ENCODE data around the gene ACOX3. TPM values are rescaled to one million over a fixed set of nuclear protein-coding genes. Genes with fewer than 3 reads are reported as not detected.

The ACOX3 gene
- total and polyA plus RNA-seq, 9 of the 15 experiments (the other 6 are each of a cell fraction or from before 2014, with no cell fraction given): 0.68 to 7.3 (median 3.7) TPM

- TF ChIP-seq ZBTB2 (IDR thresholded peaks at IDR 0.05) (no peak), KDM5B (IDR thresholded peaks at IDR 0.05; ENCODE audit: insufficient replicate concordance, low read depth, low read length) (no peak), PML (IDR thresholded peaks at IDR 0.05; ENCODE audit: low read length) (peak; percentile 94), ZNF639 (CRISPR knock-in tag; conservative IDR thresholded peaks at IDR 0.05 in 1 of 2, IDR thresholded peaks at IDR 0.05 in 1 of 2) (peak in 1 of 2 experiments; percentile 56; a peak in 1 of 4 replicates), ELF1 (tag; IDR thresholded peaks at IDR 0.05) (peak; percentile 65), NONO (IDR thresholded peaks at IDR 0.05; ENCODE audit: low read depth in 2 of 2, low read length in 1 of 2) (0 out of 4 replicates have a peak, but pooled peaks of 1 of the 2 experiments have one; percentile 43), MTA2 (IDR thresholded peaks at IDR 0.05; ENCODE audit: low read depth) (peak; percentile 97), JUN (IDR thresholded peaks at IDR 0.05; ENCODE audit: borderline replicate concordance, low read depth, low read length) (peak; percentile 99), JUN (CRISPR knock-in tag; IDR thresholded peaks at IDR 0.05; ENCODE audit: borderline replicate concordance) (peak; percentile 98), FOXM1 (IDR thresholded peaks at IDR 0.05; ENCODE audit: low read depth) (peak; percentile 89), FOXM1 (CRISPR knock-in tag; IDR thresholded peaks at IDR 0.05; ENCODE audit: low read depth) (no peak), SP2 (IDR thresholded peaks at IDR 0.05; ENCODE audit: extremely low read depth, low read depth, low read length, poor library complexity, severe bottlenecking) (no peak), MEIS2 (IDR thresholded peaks at IDR 0.05; ENCODE audit: partially characterized antibody) (peak; percentile 79), CTBP1 (IDR thresholded peaks at IDR 0.05; ENCODE audit: borderline replicate concordance) (peak; percentile 79), BRD9 (IDR thresholded peaks at IDR 0.05; ENCODE audit: low read depth, partially characterized antibody) (peak; percentile 63), PCBP2 (IDR thresholded peaks at IDR 0.05; ENCODE audit: low read depth, low read length, poor library complexity, severe bottlenecking) (no peak), ATF1 (CRISPR knock-in tag; IDR thresholded peaks at IDR 0.05) (no peak), ATF1 (tag; IDR thresholded peaks at IDR 0.05) (0 out of 2 replicates have a peak, but pooled peaks have one; percentile 24), PHB2 (IDR thresholded peaks at IDR 0.05; ENCODE audit: low read depth) (peak; percentile 84), CXXC5 (CRISPR knock-in tag; IDR thresholded peaks at IDR 0.05) (no peak), ZNF24 (IDR thresholded peaks at IDR 0.05) (peak; percentile 32; the same call in 1 of the 2 replicates), NFE2 (IDR thresholded peaks at IDR 0.05; ENCODE audit: low read depth) (peak; percentile 67), BHLHE40 (IDR thresholded peaks at IDR 0.05; ENCODE audit: low read length) (peak; percentile 85), FOSL1 (tag; conservative IDR thresholded peaks at IDR 0.05) (peak; percentile 100)
These were observed 104.0 kb downstream of the ACOX3 start (continued) for GRCh38 chr4:8336412-8337075.

All from K562 (cell line).